Glutamatergic neuron (in vitro differentiated cells): ENCODE measurements around the gene HEG1. TPM values are rescaled to one million over a fixed set of nuclear protein-coding genes. Genes with fewer than 3 reads are reported as not detected.

ENCODE experiments used
- DNase-seq: peaks from one replicate; pipeline ENCODE4 v3.0.0; 2022
- H3K27ac Mint-ChIP-seq: one replicate; pipeline ENCODE4 v1.8.0; 2020; ENCODE audit warnings: mild to moderate bottlenecking, mixed read lengths, inconsistent platforms; ENCODE audit not compliant: unreplicated experiment
- H3K27me3 Mint-ChIP-seq: one replicate; pipeline ENCODE4 v1.8.0; 2020; ENCODE audit warnings: mild to moderate bottlenecking, moderate library complexity, mixed read lengths, inconsistent platforms; ENCODE audit not compliant: unreplicated experiment
- H3K36me3 Mint-ChIP-seq: one replicate; pipeline ENCODE4 v1.8.0; 2020; ENCODE audit warnings: mild to moderate bottlenecking, mixed read lengths, inconsistent platforms; ENCODE audit not compliant: unreplicated experiment
- H3K4me1 Mint-ChIP-seq: one replicate; pipeline ENCODE4 v1.8.0; 2020; ENCODE audit warnings: mild to moderate bottlenecking, low read depth, mixed read lengths, inconsistent platforms; ENCODE audit not compliant: unreplicated experiment
- H3K4me3 Mint-ChIP-seq: one replicate; pipeline ENCODE4 v1.8.0; 2020; ENCODE audit warnings: mild to moderate bottlenecking, mixed read lengths, inconsistent platforms; ENCODE audit not compliant: unreplicated experiment
- H3K9me3 Mint-ChIP-seq: one replicate; pipeline ENCODE4 v1.8.0; 2020; ENCODE audit warnings: mild to moderate bottlenecking, moderate library complexity, mixed read lengths, inconsistent platforms; ENCODE audit not compliant: unreplicated experiment
- total RNA-seq: library from RNA; stranded (reverse); fragmentation: NEBNext Ultra II Directional; extraction: Animal tissue kit (Norgen Biotek cat#: 25700); gene quantifications from one replicate; pipeline ENCODE4 v1.2.1, GENCODE V29; 2021; ENCODE audit not compliant: unreplicated experiment
- TF ChIP-seq, protein P1 (sequence below): fragments of 200-600 bp; sonication (generic); IDR thresholded peaks from one replicate; pipeline ENCODE4 v1.5.0; 2021; ENCODE audit not compliant: partially characterized antibody, unreplicated experiment

Gene HEG1
- total RNA-seq, 1 donor from 2014 or later: 32.7 TPM

DNA sequence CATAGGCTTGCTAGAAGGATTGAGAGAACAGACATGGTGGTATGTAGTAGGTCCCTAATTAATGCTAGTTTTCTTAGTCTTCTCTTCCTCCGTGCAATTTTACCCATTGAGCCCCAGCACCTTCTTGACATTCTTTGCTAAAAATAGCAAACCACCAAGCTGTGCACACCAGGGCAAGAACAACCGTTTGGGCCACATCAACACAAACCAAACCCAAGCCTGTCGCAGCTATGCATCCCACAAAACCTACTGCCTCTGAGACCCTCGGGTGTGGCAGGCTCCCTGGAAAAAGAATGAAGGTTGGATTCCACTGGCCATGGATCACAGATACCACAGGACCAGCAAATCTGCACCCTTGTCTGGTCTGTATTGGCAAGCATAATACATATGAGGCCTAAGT is 27.1 kb downstream of the HEG1 start:
- peaks cover 9% of the 10 kb centered on the region for H3K36me3 Mint-ChIP-seq
- H3K27me3 Mint-ChIP-seq: no peaks in the 10 kb centered on the region

DNA sequence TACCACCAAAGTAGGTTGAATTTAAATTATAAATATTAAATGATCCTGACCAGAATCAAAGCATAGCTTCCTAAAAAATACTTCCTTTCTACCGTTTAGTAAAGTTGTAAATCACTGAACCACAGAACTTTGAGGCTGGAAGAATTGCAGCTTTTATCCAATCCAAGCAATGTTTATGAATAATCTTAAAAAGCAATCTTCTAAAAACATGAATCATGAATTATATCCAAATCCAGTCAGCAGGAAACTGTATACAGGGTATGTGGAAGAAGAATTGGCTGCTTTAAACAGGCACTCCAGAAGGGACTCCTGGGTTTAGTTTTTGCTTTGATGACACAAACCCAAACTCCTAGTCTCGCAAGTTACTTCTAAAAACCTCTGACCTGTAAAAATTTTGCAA is 30.2 kb downstream of the HEG1 start:
- Mint-ChIP-seq H3K27ac (no peak overlapping the region), H3K36me3 (peaks cover 9% of the 10 kb centered on the region), H3K4me3 (no peak overlapping the region), H3K27me3 (no peaks in the 10 kb centered on the region), H3K9me3 (peaks cover 1% of the 10 kb centered on the region), H3K4me1 (peaks cover 4% of the 10 kb centered on the region)
- no peak for DNase-seq
- TF ChIP-seq, protein P1, sequence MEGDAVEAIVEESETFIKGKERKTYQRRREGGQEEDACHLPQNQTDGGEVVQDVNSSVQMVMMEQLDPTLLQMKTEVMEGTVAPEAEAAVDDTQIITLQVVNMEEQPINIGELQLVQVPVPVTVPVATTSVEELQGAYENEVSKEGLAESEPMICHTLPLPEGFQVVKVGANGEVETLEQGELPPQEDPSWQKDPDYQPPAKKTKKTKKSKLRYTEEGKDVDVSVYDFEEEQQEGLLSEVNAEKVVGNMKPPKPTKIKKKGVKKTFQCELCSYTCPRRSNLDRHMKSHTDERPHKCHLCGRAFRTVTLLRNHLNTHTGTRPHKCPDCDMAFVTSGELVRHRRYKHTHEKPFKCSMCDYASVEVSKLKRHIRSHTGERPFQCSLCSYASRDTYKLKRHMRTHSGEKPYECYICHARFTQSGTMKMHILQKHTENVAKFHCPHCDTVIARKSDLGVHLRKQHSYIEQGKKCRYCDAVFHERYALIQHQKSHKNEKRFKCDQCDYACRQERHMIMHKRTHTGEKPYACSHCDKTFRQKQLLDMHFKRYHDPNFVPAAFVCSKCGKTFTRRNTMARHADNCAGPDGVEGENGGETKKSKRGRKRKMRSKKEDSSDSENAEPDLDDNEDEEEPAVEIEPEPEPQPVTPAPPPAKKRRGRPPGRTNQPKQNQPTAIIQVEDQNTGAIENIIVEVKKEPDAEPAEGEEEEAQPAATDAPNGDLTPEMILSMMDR: no peak

More for the DNA sequence above, 27.1 kb downstream of the HEG1 start:
- H3K27ac Mint-ChIP-seq: no peak overlapping the region
- no peaks in the 10 kb centered on the region for H3K9me3 Mint-ChIP-seq
- no peak overlapping the region for H3K4me3 Mint-ChIP-seq
- TF ChIP-seq, protein P1: no peak
- peaks cover 10% of the 10 kb centered on the region for H3K4me1 Mint-ChIP-seq
- DNase-seq: no peak

DNA sequence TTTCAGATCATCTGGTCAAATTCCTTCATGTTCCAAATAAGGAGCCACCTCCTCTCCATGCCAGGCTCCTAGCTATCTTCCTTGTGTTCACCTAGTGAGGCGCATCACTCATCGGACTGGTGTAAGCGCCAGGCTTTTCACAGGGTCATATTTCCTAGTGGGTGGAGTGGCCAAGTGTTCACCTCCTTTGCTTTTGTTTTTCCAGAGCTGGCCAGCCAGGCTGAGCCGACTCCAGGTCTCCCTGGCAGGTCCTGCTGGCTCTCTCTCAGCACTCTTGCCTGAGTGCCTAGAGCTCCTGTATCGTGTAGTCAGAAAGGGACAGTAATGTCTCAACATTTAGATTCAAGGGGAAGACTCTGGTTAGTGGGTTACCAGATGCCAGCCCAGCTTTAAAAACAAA is 31.0 kb downstream of the HEG1 start:
- peaks cover 1% of the 10 kb centered on the region for H3K9me3 Mint-ChIP-seq

DNA sequence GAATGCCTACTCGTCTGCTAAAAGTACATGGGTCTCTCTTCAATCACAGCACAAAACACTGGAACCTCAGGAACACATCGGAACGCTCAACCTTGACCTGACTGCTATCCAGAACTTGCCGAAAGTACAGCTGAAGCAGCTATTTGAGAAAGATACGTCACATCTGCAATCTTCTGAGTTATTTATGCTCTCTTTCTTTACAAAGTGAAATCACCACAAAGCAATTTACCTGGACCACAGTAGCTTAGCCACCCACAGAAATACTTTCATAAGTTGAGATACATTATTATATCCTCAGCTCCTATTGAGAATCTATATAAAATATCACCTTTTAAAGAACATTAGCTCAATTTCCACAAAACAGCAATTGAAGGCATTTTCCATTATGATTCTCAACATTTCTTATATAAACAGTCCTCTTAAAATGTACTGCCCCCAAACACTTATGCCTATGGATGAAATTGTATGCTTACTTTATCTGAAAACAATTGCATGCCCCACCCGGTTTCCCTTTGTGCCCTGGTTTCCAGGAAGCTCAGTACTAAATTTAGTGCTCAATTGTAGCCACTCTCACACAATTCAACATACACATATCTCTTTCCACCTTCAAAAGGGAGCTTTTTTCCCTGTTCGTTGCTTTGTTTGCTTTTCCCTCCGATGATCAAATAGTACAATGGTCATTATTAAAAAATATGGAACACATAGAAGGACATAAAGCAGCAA is 31.8 kb downstream of the HEG1 start:
- H3K4me3 Mint-ChIP-seq: no peak overlapping the region
- DNase-seq: no peak

More for the DNA sequence above, 31.0 kb downstream of the HEG1 start:
- Mint-ChIP-seq H3K36me3 (peaks cover 9% of the 10 kb centered on the region), H3K27ac (no peak overlapping the region), H3K27me3 (no peaks in the 10 kb centered on the region), H3K4me1 (peaks cover 4% of the 10 kb centered on the region), H3K4me3 (no peak overlapping the region)
- no peak for DNase-seq
- TF ChIP-seq, protein P1: no peak

DNA sequence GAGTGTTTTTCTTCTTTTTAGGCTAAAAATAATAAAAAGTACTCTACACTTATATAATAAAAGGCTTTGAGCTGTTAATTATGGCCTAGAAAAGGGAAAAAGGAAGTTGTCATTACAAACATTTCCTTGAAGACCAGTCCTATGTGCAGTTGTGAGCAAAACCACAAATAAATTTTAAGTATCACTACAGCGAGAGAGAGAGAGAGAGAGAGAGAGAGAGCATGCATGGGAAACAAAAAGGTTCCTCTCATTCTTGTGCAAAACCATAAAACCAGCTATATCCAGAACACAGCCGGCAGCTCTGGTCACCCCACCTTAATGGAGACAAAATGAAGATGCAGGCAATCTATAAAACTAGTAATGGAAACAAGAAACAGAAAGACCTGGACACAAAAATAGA is 33.6 kb downstream of the HEG1 start:
- H3K27me3 Mint-ChIP-seq: no peaks in the 10 kb centered on the region
- no peaks in the 10 kb centered on the region for H3K4me1 Mint-ChIP-seq
- TF ChIP-seq, protein P1: no peak
- no peak for DNase-seq
- peaks cover 5% of the 10 kb centered on the region for H3K9me3 Mint-ChIP-seq
- H3K27ac Mint-ChIP-seq: no peak overlapping the region
- peaks cover 4% of the 10 kb centered on the region for H3K36me3 Mint-ChIP-seq
- no peak overlapping the region for H3K4me3 Mint-ChIP-seq

More for the DNA sequence above, 31.8 kb downstream of the HEG1 start:
- H3K27me3 Mint-ChIP-seq: no peaks in the 10 kb centered on the region
- TF ChIP-seq, protein P1: no peak
- peaks cover 4% of the 10 kb centered on the region for H3K4me1 Mint-ChIP-seq
- peaks cover 9% of the 10 kb centered on the region for H3K36me3 Mint-ChIP-seq
- no peak overlapping the region for H3K27ac Mint-ChIP-seq
- peaks cover 1% of the 10 kb centered on the region for H3K9me3 Mint-ChIP-seq
